Measurements from ENCODE around the gene MINK1.
A peak's percentile ranks its signal among the peaks of the same experiment; 100 is the strongest.

Gene MINK1

DNA sequence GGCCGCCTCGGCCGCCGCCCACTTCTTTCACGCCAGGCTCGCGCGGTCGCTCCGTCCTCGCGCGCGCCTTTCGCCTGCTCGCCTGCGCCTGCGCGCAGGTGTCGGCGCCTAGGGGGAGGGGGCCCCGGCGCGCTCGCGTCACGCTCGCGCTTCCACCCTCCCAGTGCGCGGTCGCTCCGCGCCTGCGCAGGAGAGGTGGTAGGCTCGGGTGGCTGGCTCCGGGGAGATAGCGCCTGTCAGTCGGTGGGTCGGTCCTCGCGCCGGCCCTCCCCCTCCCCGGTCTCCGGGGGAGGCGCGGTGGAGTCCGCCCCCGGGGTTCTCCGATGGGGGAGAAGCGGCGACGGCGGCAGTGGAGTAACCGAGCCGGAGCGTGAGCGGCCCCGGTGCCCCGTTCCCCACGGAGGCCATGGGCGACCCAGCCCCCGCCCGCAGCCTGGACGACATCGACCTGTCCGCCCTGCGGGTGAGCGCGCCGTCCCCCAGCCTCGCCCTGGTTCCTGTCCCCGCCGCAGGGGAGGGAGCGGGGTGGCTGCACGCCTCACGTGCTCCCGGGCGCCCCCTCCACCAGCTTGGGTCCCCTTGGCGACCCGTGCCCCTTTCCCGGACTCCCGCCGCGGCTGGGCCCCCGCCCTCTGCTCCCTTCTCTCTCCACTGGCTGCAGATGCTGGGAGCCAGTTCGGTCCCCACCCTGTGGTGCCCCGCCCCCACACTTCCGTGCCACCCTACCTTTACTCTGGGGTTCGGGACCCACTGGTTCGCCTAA, at the start of gene MINK1:
TSS of gene MINK1 (plus strand) at position 163 of the 763 bp plus-strand sequence. CDS start at position 407, 244 bp downstream.
- DNase-seq, result peak; percentile 93

DNA sequence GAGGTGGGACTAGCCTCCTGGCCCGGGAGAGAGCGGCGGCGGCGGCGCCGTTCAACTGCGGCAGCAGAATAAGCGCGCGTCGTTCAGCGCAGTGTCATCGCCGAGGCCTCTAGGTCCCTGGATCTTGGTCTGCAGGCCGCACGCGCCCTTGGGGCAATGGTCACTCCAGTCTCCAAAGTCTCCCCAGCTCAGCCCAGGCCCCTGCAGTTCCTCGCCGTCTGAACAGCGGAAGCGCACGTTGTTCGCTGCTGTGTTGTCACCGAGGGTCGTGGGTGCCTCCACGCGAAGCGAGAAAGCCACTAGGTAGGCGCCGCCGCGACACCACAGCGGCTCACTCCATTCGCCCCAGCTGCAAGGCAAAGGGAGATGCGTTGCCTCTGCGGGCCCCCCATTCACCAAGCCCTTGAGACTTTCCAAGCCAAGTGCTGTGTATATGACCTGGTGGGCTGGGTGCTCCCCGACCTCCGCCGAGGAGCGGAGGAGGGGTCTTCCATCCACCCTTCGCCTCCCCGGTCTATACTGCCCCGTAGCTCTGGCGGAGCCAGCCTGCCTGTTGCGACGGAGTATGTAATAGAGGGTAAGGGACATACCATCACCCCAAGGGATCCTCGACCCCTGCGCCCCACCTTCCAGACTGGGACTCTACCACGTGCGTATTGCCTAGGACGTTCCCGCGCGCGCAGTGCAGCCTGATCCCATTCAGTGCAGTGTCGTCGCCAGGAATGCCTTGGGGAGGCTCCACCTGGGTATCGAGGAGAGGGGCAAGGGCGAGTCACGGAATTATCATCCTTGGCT, 47.6 kb upstream of the MINK1 start:
- no peak for DNase-seq

DNA sequence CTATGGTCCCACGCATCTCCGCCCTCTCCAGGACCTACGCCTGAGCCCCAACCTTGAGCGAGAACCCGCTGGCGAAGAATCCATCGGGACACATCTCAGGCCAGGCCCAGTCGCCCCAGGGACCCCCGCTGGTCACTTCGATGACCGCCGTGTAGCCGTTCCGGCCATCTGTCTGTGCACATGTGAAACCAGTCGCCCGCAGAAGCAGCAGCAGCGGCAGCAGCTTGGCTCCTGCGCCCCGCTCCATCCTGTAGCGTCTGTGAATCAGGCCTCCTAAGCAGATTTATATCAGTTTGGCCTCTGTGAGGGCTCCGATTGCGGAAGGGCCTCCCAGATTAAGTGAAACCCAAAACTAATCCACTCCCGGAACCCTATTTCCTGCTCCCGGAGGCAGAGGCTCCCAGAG, 47.0 kb upstream of the MINK1 start, which contains the start of gene VMO1:
TSS of gene VMO1 (minus strand) at position 259 of the 406 bp plus-strand sequence. CDS start at position 247, 12 bp downstream.
- no peak for DNase-seq

DNA sequence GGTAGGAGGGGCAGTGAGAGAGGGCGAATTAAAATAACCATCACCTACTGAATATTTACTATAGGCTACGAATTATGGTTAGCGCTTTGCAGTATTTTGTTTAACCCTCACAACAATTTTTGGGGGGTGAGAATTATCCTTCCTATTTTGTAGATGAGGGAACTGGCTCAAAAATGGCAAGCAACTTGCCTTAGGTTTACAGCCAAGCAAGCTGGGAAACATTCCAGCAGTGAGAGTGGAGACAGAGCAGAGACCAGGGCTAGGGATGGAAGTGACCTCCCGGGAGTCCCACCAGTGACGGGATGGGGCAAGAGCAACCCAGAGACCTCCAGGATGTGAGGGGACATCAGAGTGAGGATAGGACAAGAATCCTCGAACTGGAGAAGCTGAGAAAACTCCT, 46.6 kb upstream of the MINK1 start:
- no peak for DNase-seq

DNA sequence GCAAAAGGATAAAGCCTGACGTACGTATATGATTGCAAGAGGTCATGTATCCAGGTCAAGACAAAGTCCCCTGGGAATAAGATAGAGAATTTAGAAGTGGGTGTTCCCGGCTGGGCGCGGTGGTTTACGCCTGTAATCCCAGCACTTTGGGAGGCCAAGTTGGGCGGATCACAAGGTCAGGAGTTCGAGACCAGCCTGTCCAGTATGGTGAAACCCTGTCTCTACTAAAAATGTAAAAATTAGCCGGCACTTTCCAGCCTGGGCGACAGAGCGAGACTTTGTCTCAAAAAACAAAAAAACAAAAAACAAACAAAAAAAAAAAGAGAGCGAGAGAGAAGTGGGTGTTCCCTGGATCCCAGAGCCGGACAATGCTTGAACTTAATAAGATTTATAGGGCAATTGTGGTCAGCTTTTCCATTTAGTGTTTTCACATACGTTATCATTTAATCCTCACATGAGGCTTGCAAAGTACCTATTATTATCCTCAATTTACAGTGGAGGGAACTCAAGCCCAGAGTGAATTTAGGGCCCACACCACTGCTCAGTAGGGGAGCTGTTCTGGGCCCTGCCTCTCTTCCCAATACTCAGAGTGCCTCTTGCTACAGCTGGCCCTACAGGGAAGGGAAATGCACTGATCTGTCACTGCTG, 44.9 kb upstream of the MINK1 start:
- peak; percentile 20 for DNase-seq

DNA sequence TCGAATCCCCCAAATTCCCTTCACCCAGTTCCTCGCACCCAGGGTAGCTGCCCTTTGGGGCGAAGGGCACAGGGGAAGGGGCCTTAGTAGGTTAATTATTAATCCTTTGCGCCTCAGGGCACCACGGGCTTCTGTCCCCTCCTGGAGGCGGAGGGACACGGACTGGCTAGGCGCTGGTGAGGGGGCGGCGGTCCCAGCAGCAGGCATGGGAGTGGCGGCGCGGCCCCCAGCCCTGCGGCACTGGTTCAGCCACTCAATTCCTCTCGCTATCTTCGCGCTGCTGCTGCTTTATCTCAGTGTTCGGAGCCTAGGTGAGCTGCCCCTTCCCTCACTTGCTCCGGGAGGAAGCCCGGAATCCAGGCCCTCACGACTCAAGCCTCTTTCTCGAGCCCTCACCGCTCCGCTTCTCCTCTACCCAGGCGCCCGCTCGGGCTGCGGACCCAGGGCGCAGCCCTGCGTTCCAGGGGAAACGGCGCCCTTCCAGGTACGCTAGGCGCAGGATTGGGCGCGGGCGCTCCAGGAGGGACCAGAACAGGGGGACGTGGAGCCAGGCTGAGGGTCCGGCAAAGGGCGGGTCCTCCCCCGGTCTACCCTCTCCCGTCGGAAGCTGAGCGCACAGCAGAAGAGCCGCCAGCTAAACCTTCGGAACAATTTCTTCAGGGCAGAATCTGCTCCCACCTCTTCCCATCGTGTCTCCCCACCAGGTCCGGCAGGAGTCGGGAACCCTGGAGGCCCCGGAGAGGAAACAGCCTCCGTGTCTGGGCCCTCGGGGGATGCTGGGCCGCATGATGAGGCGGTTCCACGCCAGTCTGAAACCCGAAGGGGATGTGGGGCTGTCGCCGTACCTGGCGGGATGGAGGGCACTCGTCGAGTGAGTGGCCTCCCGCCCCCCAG, 44.1 kb upstream of the MINK1 start, which contains the start of gene GLTPD2:
TSS of gene GLTPD2 (plus strand) at position 158 of the 894 bp plus-strand sequence. CDS start at position 206, 48 bp downstream.
- peak; percentile 45 for DNase-seq

DNA sequence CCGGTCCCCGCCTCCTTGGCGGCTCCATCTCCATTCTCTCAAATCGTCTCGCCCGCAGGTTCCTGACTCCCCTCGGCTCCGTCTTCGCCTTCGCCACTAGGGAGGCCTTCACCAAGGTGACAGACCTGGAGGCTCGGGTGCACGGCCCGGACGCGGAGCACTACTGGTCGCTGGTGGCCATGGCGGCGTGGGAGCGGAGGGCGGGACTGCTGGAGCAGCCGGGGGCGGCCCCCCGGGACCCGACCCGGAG, 43.5 kb upstream of the MINK1 start:
- DNase-seq, result no peak

DNA sequence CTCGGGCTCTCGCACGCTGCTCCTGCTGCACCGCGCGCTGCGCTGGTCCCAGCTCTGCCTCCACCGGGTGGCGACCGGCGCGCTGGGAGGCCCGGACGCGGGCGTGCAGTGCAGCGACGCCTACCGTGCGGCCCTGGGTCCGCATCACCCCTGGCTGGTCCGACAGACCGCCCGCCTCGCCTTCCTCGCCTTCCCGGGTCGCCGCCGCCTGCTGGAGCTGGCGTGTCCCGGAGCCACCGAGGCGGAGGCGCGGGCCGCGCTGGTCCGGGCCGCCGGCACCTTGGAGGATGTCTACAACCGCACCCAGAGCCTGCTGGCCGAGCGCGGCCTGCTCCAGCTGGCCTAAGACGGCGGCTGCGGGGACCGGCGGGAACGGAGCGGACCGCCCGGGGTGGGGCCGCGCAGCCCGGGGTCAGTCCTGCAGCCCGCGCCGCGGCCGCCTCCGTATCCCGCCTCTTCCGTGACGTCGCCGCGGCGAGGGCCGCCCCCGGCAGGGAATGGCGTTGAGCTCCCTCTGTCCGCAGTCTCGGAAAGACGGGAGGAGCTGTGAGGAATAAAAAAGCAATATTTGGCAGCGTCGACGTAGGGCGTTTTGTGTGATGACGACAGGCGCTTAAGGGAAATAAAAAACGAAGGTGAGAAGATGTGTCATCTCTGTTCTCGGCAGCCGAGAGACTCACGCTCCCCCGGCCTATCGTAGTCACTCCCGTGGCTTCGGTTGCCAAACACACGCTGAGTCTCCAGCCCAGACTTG, 43.0 kb upstream of the MINK1 start:
- peak; percentile 79 for DNase-seq

DNA sequence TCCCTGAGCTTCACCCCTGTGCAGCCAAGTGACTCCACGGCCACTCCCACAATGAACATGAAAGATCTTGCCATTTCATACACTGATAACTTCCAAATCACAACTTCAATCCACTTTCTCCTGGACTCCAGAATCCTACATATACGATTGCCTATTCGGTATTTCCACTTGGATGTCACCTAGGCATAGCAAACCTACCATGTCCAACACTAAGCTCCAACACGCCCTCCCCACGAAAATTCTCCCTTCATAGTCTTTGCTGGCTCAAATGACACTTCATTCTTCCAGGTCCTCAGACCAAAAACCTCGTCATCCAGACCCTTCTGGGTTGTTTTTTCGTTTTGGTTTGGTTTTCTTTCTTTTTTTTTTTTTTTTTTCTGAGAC, 42.4 kb upstream of the MINK1 start:
- no peak for DNase-seq

DNA sequence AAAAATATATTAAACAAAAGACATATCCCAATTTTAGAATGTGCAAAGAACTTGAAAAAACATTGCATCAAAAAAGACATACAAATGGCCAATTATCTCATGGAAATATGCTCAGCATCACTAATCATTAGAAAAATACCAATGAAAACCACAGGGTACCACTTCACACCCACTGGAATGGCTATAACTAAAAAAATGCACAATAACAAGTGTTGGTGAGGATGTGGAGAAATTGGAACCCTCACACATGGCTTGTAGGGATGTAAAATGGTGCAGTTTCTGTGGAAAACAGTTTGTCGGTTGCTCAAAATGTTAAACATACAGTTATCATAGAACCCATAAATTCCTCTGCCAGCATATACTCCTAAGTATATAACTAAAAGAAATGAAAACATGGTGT, 38.0 kb upstream of the MINK1 start:
- DNase-seq, result no peak

DNA sequence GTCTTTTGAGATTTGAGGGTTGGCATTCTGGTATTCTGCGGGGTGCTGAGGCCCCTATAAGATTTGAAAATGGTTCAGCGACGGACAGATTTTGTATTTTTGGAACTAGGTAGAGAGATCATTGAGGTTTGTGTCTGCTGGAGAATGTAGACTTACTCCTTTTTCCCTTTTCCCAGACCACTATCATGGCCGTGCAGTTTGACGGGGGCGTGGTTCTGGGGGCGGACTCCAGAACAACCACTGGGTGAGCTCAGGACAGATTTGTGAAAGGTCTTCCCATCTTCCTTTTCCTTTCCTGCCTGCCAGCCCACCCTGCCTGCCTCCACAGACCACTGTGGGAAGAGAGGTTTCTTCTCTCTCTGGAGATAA, 36.6 kb upstream of the MINK1 start:
- no peak for DNase-seq

DNA sequence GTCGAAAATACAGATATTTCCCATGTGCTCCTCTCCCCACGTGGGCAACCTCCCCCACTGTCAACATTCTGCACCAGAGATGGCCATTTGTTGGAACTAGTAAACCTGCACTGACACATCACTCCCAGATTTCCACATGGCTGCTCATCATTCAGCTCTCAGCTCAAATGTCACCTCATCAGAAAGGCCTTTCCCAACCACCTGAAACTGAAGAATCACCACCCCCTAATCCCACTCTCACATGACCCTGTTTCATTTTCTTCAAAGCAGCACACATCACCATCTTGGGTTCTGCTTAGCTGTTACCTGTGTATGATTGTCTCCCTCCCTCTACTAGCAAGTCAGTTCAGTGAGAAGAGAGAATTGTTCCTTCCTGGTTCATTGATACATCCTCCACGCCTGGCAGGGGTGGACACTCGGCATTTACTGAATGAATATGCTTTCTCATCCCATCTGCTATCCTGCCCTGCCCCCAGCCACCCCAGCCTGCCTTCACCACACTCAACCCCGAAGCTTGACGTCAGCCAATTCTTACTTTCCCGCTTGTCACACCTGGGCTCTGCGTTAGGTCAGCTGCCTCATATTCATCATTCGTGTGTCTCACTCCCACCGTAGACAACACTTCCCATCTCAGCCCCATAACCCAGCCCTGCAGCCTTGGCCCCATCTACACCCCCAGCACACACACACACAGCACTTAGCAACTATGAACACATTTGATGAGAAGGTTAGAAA, 32.5 kb upstream of the MINK1 start:
- DNase-seq, result no peak

DNA sequence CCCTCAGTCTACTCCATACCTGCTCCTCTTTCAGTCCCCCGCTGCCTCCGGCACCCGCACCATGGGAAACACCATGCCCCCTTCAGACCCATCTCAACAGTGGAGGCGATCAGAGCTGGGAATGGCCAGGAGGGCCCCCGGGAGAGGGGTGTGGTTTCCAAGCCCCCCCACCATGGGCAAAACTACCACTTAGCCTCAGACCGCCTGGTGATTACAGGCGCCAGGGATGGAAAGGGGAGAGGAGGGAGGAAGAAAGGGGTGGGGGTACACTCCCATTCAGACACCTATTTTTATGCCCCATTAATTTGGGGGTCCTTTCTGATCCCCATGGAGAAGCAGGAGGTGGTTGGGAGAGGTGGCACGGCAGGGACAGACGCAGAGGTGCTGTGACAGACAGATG, 30.9 kb upstream of the MINK1 start, which contains the start of gene C17orf114:
TSS of gene C17orf114 (minus strand) at position 101 of the 400 bp plus-strand sequence.
- DNase-seq, result peak; percentile 17

DNA sequence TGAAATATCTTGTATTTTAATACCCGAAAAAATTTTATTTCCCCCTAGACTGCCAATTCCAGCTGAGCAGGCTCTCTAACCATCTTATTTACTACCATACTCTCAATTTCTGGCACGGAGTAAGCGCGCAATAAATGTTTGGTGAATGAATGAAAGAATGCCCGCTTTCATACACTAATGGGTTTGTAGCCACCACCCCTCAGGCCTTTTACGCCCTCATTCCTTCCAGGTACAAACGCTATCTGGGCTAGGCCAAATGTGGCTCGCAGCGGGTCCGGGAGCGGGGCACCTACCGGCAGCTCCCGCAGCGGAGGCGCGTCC, 26.7 kb upstream of the MINK1 start:
- DNase-seq, result peak; percentile 50

DNA sequence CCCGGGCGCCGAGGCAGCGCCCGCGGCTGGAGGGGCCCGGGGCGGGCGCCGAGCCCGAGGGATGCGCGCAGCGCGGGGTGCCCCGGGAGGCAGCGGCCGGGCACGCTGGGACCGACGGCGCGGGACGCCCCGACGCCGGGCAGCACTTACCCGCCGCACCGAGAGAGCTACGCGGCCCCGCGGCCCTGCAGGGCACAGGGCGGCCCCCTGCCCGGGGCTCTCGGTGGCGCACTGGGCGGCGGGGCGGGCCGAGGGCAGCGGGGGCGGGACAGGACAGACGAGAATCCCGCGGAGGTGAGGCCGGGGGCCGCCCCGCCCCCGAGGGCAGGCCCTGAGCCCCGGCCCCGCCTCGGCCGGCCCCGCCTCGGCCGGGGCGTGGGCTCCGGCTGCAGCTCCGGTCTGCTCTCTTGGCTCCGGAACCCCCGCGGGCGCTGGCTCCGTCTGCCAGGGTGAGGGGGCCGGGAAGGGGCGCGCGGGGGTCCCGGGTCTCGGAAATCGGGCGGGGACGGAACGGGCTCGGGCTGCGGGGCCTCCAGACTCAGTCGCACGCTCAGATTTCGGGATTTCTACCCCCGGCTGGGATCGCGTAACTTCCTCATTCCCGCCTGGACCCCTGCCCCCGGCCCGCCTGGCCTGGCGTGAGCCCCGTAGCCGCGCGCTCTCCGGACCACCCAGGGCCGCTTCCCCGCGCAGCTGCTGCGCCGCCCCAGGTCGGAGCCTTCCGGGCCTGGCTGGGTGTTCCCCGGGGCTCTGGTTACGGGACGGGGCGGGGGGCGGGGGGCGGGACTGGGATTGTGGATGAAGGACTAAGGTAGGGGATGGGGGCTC, 26.1 kb upstream of the MINK1 start, which contains the start of gene PLD2:
TSS of gene PLD2 (plus strand) at position 376 of the 828 bp plus-strand sequence. CDS start 621 bp downstream, outside the sequence.
- DNase-seq, result peak; percentile 84

DNA sequence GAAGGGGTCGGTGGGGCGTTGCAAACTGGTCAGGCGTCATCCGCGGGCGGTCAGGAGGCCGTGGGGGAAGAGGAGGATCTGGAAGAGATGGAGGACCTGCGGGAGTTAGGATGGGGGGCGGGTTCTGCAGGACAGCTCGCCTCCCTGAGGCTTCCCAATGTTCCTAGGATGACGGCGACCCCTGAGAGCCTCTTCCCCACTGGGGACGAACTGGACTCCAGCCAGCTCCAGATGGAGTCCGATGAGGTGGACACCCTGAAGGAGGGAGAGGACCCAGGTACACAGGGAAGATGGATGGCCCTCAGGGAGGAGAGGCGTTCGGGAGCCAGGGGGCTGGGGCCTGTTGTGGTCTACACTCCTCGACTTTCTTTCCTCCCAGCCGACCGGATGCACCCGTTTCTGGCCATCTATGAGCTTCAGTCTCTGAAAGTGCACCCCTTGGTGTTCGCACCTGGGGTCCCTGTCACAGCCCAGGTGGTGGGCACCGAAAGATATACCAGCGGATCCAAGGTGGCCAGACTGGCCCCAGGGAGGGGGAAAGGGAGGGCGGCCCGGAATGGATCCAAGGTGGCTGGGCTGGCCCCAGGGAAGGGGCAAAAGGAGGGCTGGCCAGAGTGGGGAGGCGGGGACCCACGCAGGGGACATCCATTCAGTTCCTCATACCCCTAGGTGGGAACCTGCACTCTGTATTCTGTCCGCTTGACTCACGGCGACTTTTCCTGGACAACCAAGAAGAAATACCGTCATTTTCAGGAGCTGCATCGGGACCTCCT, 25.3 kb upstream of the MINK1 start:
- no peak for DNase-seq

DNA sequence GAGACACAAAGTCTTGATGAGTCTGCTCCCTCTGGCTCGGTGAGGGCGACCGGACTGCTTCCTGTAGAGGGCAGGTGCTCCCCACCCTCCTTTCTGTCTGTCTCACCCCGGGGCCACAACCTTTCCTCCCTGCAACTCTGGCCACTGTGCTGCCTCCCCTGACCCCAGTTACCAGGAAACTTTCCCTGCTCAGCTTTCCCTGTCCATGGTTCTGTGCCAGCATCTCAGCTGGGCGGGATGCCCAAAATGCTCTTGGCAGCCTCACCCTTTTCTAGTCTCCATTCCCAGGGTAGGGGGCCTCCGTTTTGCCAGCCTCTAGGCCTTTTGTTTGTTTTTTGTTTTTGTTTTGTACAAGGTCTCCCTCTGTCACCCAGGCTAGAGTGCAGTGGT, 24.8 kb upstream of the MINK1 start:
- DNase-seq, result no peak

DNA sequence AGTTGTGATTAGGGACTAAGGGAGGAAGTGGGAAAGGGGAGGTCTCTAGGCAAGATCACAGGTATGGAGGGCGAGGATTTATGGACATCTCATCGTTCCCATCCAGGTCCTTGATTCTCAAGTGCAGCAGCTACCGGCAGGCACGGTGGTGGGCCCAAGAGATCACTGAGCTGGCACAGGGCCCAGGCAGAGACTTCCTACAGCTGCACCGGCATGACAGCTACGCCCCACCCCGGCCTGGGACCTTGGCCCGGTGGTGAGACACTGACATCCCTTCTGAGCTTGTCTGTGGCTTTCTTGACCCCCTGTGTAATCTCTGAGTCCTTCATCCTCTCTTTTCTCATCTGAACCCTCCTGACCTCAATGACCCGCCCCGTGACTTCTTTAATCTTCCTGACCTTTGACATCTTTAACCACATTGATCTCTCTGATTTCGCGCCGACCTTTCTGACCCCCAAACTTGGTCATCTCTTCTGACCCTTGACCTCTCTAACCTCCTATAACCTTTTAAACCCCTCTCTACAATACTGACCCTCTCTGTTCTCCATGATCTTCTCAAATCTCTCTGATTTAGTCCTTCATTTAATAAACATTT, 22.3 kb upstream of the MINK1 start:
- no peak for DNase-seq

DNA sequence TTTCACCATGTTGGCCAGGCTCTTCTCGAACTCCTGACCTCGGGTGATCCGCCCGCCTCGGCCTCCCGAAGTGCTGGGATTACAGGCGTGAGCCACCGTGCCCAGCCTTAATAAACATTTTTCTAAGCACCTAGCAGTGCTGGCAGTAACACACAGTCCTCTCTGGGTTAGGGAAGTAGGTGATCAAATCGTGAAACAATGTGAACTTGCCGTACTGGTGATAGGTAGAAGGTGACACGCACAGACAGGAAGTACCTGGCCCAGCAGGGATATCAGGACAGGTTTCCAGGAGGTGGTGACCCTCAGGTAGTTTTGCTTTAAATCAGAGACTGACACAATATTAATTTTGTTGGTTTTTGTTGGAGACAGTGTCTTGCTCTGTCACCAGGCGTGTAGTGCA, 21.7 kb upstream of the MINK1 start:
- no peak for DNase-seq
